H1 (cell line): ENCODE measurements around the gene NOS1AP. TPM values are rescaled to one million over a fixed set of nuclear protein-coding genes. Genes with fewer than 3 reads are reported as not detected.

Experiments
- CEBPB ChIP-seq: IDR thresholded peaks from 2 replicates; pipeline ENCODE4 v1.6.1; 2012; ENCODE audit warnings: low read depth, low read length
- polyA plus RNA-seq, 7 experiments: library from polyadenylated mRNA; depleted of rRNA in 3 of 7; stranded (reverse) in 5 of 7; unstranded in 2 of 7; fragments of >200 nt in 5 of 7; fragments of 200-250 nt in 2 of 7; gene quantifications; 1 replicate in 5 of 7; 2 replicates in 1 of 7; 4 replicates in 1 of 7; pipeline versions ENCODE4 v1.2.1 to v1.2.3, GENCODE V29; 2011 to 2013; ENCODE audit warnings: missing spikeins in 2 of 7, mixed read lengths in 2 of 7
- total RNA-seq: library from RNA; stranded (reverse); fragmentation: NEBNext Ultra II Directional; extraction: Animal tissue kit (Norgen Biotek cat#: 25700); gene quantifications from 2 replicates; pipeline ENCODE4 v1.2.1, GENCODE V29; 2021
- TF ChIP-seq, protein P1 (sequence below): IDR thresholded peaks from 2 replicates; pipeline ENCODE4 v1.6.1; 2012; ENCODE audit warnings: inconsistent platforms
- TF ChIP-seq, protein P2 (sequence below), 3 experiments: IDR thresholded peaks; 1 replicate in 2 of 3; 2 replicates in 1 of 3; pipeline versions ENCODE4 v1.5.1 to v1.6.1; 2011; ENCODE audit warnings: low read length in 3 of 3, mild to moderate bottlenecking in 3 of 3, inconsistent platforms in 2 of 3, low read depth in 1 of 3, moderate library complexity in 1 of 3; ENCODE audit not compliant: insufficient read depth in 1 of 3; ENCODE audit errors: control extremely low read depth in 1 of 3

NOS1AP gene
- total and polyA plus RNA-seq, 2 of the 8 experiments (the other 6 are each of a cell fraction or from before 2014, with no cell fraction given): 2.4 to 12.1 TPM

DNA sequence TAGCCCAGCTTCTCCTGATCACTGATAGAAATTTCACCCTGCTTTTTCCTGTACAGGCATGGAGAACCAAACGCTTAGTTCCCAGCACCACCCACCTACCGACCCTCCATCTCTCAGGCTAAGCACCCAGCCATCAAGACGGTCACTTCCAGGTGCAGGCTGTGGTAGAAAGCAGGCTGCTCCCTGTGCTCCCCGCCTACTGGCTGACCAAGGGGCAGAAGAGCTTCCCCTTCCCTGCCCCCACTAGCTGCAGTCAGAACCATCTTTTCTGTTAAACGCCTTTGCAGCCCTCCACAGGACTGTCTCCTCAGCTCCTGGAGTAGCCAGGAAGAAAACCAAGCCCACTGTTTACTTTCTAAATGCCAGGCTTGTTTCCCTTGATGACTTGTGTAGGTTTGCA is 284.2 kb downstream of the NOS1AP start (continued):
- TF ChIP-seq, protein P1, sequence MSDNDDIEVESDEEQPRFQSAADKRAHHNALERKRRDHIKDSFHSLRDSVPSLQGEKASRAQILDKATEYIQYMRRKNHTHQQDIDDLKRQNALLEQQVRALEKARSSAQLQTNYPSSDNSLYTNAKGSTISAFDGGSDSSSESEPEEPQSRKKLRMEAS: no peak
- TF ChIP-seq CEBPB: no peak
- TF ChIP-seq, protein P2, sequence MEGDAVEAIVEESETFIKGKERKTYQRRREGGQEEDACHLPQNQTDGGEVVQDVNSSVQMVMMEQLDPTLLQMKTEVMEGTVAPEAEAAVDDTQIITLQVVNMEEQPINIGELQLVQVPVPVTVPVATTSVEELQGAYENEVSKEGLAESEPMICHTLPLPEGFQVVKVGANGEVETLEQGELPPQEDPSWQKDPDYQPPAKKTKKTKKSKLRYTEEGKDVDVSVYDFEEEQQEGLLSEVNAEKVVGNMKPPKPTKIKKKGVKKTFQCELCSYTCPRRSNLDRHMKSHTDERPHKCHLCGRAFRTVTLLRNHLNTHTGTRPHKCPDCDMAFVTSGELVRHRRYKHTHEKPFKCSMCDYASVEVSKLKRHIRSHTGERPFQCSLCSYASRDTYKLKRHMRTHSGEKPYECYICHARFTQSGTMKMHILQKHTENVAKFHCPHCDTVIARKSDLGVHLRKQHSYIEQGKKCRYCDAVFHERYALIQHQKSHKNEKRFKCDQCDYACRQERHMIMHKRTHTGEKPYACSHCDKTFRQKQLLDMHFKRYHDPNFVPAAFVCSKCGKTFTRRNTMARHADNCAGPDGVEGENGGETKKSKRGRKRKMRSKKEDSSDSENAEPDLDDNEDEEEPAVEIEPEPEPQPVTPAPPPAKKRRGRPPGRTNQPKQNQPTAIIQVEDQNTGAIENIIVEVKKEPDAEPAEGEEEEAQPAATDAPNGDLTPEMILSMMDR (IDR thresholded peaks at IDR 0.05; ENCODE audit: control extremely low read depth in 1 of 3, insufficient read depth in 1 of 3, low read depth in 1 of 3, low read length in 3 of 3): no peak
